Endometrium (tissue), 2 donors: ENCODE measurements around the gene BRPF1.

Experiments used
- FAIRE-seq: peaks from 2 replicates; lab custom pipeline; 2012; peaks lifted over from hg19 to GRCh38; lab: Jason Lieb, UNC
- donor health status: control.
- donor health status: control.

The BRPF1 gene, protein sequence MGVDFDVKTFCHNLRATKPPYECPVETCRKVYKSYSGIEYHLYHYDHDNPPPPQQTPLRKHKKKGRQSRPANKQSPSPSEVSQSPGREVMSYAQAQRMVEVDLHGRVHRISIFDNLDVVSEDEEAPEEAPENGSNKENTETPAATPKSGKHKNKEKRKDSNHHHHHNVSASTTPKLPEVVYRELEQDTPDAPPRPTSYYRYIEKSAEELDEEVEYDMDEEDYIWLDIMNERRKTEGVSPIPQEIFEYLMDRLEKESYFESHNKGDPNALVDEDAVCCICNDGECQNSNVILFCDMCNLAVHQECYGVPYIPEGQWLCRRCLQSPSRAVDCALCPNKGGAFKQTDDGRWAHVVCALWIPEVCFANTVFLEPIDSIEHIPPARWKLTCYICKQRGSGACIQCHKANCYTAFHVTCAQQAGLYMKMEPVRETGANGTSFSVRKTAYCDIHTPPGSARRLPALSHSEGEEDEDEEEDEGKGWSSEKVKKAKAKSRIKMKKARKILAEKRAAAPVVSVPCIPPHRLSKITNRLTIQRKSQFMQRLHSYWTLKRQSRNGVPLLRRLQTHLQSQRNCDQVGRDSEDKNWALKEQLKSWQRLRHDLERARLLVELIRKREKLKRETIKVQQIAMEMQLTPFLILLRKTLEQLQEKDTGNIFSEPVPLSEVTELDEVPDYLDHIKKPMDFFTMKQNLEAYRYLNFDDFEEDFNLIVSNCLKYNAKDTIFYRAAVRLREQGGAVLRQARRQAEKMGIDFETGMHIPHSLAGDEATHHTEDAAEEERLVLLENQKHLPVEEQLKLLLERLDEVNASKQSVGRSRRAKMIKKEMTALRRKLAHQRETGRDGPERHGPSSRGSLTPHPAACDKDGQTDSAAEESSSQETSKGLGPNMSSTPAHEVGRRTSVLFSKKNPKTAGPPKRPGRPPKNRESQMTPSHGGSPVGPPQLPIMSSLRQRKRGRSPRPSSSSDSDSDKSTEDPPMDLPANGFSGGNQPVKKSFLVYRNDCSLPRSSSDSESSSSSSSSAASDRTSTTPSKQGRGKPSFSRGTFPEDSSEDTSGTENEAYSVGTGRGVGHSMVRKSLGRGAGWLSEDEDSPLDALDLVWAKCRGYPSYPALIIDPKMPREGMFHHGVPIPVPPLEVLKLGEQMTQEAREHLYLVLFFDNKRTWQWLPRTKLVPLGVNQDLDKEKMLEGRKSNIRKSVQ (N-terminal part only)

DNA sequence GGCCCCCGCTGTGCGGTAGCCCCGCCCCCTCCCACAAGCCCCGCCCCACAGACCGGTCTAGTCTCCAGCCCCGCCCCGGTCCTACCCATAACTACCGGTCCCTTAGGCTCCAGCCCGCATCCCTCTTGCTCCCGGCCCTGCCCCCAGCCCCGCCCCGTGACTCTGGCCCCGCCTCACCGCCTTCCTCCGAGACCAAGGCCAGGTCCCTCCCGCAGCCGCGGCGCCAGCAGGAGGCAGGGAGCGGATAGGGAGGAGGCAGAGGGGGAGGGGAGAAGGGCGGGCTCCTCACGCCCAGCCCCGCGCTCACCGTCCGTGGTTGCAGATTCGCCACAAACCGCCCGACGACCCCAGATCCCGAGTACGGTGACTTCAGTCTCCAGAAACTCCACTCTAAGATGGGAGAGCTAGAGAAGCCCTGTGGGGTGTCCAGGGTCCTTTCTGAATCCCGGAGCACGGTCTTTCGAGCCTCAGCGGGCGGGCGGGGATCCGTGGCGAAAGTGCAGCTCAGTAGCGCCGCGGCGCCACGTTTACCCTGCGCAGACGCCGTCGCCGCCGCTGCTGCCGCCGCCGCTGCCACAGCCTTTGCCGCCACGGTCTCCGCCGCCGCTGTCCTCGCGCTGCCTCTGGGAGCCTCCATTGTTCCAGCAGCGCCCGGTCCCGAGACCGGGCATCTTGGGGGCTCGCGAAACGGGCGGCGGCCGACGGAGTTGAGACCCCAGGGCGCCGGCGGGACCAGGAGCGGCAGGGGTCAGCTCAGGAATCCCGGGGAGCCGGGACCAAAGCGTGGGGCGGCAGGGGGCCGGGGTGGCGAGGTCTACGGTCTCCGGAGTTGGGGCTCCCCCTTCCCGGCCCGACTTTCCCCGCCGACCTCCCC lies at the start of gene BRPF1:
TSS of gene BRPF1 (plus strand) at position 530 of the 874 bp plus-strand sequence. CDS start 2,406 bp downstream, outside the sequence.
- no peak for FAIRE-seq

DNA sequence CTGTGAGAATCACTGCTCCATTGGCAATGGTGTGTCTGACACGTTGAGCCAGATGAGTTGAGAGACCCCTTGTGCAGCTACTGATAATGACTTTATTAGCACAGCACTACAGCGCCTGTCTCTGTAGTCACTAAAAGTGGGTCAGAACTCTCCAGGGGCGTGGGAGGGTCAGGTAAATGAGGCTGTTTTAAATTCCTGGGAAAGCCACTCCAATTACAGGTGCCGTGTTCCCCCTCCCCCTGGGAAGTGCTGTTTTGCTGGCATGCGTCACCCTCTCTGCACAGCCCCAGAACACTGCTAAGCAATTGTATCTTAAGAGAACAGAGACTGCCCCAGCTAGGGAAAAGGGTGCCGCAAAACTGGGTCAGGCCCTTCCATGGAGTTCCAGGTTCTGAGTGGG lies 49.4 kb upstream of the BRPF1 start:
- no peak for FAIRE-seq

DNA sequence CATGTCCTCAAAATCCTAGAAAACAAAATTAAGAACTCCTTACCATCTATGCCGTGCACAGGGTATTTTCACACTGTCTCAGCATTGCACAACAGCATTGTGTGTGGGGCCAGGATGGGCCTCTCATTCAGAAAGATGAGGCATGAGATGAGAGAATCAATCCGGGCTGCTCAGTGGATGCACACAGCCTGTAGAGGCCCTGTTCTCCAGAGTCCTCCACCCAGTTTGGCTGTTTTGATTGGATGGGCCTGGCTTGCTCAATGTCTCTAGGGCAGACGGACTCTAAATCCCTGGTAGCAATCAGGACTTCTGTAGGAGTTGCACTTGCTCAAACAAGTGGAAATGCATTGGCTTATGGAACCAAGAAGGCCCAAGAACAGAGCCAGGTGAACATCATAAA lies 48.1 kb upstream of the BRPF1 start:
- FAIRE-seq = no peak

DNA sequence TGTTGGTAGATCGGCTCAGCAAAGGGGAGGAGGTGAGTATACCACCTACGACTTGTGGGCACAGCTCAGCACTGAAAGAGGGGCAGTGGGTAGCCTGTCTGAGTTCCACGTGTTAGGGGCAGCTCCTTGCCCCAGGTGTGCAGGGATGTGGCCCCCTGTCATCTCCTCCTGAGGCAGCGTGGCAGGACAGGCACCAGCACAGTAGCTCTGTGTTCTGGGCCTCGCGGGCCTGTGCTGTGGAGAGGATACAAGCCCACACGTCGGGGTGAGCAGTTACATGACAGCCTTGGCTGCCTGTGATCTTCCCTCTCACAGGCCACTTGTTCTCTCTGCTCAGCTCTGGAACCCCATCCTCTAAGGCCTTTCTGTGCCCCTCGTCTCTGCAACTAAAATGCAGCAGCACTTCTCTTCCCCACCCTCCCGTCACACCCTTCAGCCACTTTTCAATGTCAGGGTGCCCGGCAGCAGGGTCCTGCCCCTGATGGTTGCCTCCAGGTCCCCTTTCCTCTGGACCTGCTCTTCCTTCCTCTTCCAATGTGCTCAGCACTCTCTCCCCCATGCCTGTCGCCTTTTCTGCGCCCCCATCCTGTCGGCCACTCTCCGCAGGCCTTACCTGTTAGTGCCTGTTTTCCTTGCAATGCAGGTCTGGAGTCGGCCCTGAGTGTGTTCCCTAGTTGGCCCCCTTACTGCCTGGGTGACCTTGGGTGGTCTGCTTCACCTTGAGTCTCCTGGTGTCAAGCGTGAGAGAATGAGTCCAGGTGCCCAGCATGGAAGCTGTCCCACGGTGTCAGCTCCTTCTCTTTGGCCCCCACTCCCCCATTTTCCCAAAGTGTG lies 46.1 kb upstream of the BRPF1 start:
- FAIRE-seq = no peak

DNA sequence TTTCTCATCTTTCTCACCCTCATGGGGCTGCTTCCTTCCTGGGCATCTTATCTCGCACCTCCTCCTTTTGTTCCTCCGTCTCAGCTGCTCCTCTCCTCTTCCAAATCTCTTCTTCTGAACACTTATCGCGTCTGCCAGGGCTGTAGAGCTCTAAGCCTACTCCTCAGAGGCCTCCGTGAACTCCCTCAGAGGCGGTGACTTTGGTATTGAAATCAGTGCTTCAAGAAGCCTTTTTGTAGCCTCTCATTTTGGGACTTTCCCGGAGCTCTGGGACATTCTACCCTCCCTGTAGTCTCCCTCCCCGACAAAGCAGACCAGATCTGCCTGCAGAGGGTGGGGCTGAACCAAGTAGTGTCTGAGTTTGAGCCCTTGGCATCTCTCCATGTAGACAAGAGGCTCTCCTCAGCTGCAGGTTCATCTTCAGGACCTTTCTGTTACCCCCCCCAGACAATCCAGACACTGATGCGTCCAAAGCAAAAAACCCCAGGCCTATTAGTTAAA lies 45.4 kb upstream of the BRPF1 start:
- no peak for FAIRE-seq

DNA sequence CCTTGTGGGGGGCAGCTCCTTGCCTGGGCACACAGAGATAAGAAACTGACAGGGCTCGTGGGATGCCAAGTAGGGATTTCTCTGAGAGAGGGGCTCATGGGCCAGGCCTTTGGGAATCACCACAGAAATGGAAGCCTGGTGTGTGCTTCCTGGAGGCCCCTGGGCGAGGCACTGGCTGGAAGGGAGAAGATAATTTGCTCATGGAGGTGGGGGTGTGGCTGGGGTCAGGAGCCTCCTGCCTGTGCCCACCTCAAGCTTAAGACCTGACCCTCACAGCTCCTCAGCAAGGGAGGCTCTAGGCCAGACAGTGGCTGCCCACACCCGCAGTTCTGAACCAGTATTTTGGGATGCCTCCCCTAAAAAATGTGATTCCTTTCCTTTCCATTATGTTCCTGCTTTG lies 44.8 kb upstream of the BRPF1 start:
- no peak for FAIRE-seq

DNA sequence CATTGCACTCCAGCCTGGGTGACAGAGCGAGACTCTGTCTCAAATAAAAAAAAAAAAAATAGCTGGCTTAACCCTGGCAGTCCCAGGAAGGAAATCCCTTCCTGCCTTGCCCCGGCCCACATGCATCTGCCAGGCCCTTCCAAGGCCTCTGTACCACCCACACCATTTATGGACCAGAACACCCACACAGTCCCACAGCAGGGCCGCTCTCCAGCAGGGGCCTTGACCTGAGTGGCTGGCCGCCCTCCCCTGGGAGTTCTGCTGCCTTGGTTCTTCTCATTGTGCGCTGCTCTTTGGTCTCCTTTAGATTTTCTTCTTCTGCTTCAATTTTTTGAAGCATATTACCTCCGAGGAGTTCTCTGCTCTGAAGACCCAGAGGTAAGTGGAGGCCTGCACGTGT lies 44.0 kb upstream of the BRPF1 start:
- FAIRE-seq = no peak

DNA sequence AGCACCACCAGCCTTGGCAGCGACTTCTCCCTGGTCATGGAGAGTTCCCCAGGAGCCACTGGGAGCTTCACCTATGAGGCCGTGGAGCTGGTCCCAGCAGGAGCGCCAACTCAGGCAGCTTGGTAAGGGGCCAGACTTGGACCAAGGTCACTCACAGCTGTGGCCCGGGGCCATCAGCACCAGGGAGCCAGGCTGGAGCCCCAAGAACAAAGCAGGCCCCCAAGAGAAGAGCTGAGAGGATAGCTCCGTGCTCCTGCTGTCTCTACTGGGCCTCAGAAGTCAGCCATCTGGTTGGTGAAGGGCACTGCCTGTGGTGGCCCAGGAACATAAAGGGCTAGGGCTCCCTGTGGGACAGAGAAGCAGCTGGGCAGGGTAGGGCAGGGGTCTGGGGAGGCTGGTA lies 42.6 kb upstream of the BRPF1 start:
- FAIRE-seq = no peak

DNA sequence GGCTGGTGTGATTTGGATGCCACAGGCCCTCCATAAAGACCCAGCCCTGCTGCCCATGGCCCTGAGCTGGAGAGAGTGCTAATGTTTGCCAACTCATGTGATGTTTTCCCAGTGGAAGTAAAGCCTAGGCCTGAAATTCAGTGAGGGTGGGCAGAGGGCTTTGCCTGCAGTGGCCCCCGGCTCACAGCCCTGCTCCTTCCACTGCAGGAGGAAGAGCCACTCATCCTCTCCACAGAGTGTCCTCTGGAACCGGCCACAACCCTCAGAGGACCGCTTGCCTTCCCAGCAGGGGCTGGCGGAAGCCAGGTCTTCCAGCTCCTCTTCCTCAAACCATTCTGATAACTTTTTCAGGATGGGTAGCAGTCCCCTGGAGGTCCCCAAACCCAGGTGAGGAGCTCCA lies 41.8 kb upstream of the BRPF1 start:
- no peak for FAIRE-seq

DNA sequence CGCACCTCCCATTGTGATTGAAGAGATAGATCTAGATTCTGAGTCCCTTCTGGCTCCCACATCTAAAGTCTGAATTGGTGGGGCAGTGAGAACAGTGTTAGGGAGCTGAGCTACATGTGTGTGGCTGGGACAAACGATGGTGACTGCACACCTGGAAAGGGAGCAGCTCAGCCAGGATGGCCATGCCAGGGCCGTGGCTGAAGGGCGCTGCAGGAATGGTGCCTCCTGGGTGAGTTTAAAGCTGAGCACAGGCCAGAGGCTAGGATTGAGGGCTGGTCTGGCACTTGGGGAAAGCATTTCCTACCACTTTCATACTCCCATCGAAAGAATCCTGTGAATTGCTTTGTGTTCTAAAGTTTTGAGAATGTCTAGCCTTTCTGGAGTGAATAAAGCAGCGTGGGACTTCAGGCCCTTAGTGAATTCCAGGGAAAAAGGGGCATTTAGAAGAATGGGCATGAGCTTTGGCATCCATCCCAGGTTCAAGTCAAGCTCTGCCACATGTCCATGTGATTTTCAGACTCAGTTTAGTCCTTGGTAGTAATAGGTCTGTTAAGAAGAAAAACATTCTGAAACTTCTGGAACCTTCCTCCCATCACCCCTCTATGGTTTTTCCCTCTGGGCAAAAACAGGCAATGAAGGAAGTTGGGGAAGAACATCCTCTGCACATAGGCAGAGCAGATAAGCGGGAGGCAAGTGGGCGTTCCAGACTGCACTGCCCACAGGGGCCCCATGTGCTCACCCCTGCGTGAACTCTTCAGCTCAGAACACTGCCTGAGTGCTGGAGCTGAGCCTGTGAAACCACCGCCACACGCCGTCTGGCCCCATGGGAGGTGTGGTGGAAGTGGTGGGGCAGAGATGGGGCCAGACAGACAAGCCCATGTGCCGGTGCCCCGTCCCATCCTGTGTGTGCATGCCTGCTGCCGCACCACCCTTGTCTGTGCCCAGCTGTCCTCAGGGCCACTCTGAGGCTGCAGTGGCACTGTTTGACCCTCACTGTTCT lies 40.8 kb upstream of the BRPF1 start:
- no peak for FAIRE-seq

DNA sequence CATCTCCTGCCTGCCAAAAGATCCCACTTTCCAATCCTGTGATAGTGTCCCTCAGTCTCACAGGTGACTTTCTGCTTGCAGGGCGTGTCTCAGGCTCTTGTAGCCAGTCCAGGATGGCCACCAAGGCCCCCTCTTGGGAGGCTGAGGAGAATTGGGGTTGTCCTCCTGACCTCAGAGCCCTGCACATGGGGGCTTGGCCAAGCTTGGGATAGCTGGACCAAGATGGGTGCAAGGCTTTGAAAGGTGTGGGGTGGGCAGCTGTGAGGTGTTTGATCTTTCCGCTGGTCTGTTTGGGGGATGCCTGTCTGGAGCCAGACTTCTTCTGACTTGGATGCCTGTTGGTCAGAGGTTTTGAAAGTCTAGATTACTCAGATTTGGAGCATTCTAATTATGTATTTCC lies 39.9 kb upstream of the BRPF1 start:
- FAIRE-seq = no peak

DNA sequence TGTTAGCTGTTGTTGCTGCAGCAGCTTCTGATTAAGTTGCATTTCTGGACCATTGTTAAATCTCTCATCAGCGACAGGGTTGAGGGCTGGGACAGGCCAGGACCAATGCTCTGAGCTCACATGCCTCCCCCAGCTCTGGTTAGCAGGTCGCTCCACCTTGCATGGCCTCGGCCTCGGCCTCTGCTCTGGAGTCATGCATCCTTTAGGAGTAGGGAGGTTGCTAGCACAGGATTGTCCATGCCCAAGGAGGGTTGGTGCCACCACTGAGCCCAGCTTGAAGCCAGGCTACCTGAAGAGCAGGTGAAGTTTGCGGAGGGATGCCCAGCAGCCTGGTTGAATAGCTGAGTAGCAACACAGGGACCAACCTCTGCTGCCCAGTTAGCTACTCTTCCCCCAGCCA lies 39.1 kb upstream of the BRPF1 start:
- FAIRE-seq = no peak

DNA sequence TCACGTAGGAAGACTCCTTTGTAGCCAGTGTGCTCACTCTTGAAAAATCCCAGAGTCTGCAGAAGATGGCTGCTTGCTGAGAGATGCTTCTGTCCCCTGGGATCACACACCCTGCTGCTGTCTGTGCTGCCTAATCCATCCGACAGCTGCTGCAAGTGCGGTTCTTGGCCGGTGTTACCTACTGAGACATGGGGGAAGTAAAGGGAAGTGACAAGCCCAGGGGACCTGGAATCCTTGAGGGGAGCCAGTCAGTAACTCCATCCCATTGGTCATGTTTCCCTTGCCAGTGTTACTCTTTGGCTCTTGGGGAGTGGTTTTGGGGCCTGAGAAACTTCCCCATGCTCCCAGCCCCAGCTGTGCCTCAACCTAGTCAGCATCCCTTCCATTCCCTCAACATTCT lies 36.2 kb upstream of the BRPF1 start:
- FAIRE-seq = no peak

DNA sequence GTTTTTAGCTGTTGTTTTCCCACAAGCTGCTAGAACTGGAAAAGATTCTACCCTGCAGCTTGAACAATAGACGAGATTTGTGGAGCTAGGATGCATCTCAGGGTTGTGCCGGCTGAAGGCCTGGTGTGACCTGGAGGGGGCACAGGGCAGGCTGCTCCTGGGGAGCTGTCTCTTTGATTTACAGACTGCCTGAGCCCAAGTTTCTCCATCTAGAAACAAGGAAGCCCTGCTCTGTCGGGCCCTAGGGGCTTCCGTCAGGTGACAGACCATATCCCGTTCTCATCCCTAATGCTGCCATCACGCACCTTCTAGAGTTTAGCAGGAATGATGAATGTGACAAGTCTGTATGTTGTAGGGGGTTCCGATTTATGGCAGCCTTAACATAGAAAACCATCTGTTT lies 35.8 kb upstream of the BRPF1 start:
- no peak for FAIRE-seq

DNA sequence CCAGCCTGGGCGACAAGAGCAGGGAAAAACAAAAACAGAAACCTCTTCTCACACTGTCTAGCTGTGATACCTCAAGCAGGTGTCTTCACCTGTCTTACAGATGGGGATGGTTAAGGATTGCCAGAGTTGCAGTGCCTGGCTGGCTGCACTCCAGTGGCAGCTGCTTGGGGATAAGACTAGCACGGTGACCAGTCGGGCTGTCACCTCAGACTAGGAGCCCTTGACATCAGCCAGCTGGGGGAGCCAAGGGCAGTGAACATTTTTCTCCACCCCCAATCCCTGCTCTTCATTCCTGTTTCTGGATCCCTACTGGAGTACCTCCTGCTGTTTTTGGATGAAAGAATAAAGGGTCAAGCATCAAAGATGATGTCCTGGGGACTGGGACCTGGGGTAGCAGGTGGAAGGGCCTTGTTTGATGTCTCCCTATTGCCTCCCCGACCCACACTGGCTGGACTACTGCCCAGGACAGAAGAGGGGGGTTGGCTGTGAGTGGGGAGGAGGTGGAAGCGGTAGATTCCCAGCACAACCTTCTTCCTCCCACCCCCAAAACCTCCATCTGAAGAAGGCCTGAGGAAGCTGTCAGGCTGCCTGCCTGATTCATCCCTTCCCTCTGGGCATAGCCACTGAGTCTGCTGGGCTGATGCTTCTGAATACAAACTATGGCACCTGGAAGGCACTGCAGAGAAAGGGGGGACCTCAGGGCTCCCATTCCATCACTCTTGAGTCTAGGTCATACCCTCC lies 34.9 kb upstream of the BRPF1 start:
- FAIRE-seq = no peak

DNA sequence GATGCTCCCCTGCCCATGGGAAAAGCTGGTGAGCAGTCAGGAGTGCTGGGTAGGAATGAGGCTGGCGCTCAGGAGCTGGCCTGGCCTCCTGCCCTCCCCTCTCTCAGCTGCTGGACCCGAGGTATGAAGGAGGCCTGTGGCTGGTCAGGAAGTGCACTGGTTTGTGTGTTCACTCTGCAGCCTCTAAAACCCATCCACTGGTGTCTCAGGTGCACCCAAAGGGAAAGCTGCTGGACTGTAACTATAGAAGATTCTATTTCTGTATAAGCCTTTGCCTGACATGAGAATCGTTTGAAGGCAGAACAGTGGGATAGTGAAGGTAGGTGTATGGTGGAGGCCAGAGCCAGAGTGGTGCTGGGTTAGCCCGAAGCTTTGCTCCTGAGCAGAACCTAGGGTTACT lies 33.6 kb upstream of the BRPF1 start:
- no peak for FAIRE-seq

DNA sequence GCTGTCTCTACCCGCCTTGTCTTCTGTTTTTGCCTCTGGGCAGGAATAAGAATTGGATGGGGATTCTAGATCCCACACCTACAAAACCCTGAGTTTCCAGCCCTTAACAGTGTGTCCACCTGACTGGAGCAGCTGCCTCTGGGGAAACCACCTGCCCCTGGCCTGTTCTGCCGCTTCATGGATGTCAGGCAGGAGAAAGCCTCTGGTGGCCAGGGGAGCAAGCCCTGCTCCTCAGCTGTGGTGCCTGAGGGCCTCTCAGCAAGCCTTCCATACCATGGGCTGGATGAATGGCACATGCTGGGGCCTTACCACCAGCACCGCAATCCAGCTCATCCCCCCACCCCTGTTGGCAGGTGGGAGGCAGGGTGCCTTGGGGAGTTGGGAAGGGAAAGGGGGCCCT lies 33.2 kb upstream of the BRPF1 start:
- FAIRE-seq = no peak

DNA sequence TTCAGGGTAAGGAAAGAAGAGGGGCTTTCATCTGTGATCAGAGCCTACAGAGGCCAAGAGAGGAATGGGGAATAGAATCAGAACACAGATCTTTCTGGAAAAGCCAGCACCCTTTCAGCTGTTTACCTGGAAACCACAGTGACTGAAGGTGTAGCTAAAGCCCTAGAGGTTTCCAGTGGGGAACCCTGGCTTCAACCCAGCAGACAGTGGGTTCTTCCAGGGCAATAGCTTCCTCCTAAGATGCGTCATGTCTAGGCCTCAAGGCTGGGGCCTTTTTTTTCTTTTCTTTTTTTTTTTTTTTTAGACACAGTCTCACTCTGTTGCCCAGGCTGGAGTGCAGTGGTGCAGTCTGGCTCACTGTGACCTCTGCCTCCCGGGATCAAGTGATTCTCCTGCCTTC lies 31.0 kb upstream of the BRPF1 start:
- FAIRE-seq = no peak

DNA sequence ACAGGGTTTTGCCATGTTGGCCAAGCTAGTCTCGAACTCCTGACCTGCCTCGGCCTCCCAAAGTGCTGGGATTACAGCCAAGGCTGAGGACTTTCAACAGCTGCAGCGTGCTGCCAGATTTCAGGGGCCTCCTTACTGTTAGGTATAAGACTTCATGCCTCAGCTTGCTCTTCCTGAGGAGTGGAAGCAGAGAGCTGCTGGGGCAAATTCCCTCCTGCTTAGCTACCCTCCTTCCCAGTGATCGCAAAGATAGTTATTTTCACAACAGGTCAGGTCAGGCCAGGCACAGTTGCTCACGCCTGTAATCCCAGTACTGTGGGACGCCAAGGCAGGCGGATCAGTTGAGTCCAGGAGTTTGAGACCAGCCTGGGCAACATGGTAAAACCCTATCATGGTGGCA lies 30.5 kb upstream of the BRPF1 start:
- FAIRE-seq = no peak
